Mesenchymal stem cell (in vitro differentiated cells and primary cell): ENCODE data around the gene TMEM63B.
"Not testable (repeated sequence)": the region's sequence is repeated elsewhere in the genome, so short reads cannot be mapped to it uniquely, and the experiment has no call there.

Source experiments
- DNase-seq: peaks from one replicate; pipeline ENCODE4 v3.0.0-alpha.2; 2013
- H2AFZ ChIP-seq: one replicate; pipeline ENCODE4 v1.6.1; 2013; ENCODE audit warnings: low read depth, mild to moderate bottlenecking, control low read depth, inconsistent platforms, low read length, moderate library complexity
- H2AK5ac ChIP-seq: 2 replicates; pipeline ENCODE4 v1.6.1; 2013; ENCODE audit warnings: low read length, moderate library complexity, mild to moderate bottlenecking, inconsistent platforms; ENCODE audit not compliant: severe bottlenecking
- H2BK120ac ChIP-seq: one replicate; pipeline ENCODE4 v1.6.1; 2013; ENCODE audit warnings: low read depth, mild to moderate bottlenecking, inconsistent platforms, low read length, moderate library complexity
- H2BK12ac ChIP-seq, 2 experiments: one replicate each; pipeline ENCODE4 v1.6.1; 2013; ENCODE audit warnings: inconsistent platforms in 2 of 2, low read length in 2 of 2, mild to moderate bottlenecking in 2 of 2, moderate library complexity in 2 of 2, control low read depth in 1 of 2
- H2BK15ac ChIP-seq: one replicate; pipeline ENCODE4 v1.6.1; 2013; ENCODE audit warnings: mild to moderate bottlenecking, low read depth, inconsistent platforms; ENCODE audit not compliant: poor library complexity, severe bottlenecking
- H2BK5ac ChIP-seq: 2 replicates; pipeline ENCODE4 v1.6.1; 2013; ENCODE audit warnings: low read depth, mild to moderate bottlenecking, low read length, control low read depth, inconsistent platforms; ENCODE audit not compliant: poor library complexity, severe bottlenecking
- H3K14ac ChIP-seq, 2 experiments: one replicate each; pipeline ENCODE4 v1.6.1; 2013; ENCODE audit warnings: inconsistent platforms in 2 of 2, low read length in 2 of 2, control low read depth in 1 of 2, mild to moderate bottlenecking in 1 of 2, moderate library complexity in 1 of 2
- H3K18ac ChIP-seq, 2 experiments: one replicate each; pipeline ENCODE4 v1.6.1; 2013; ENCODE audit warnings: inconsistent platforms in 2 of 2, low read length in 2 of 2, control low read depth in 1 of 2, low read depth in 1 of 2, mild to moderate bottlenecking in 1 of 2
- H3K23ac ChIP-seq, 2 experiments: one replicate each; pipeline ENCODE4 v1.6.1; 2013; ENCODE audit warnings: inconsistent platforms in 2 of 2, low read length in 2 of 2, mild to moderate bottlenecking in 2 of 2, moderate library complexity in 2 of 2, control low read depth in 1 of 2
- H3K27ac ChIP-seq: 2 replicates; pipeline ENCODE4 v1.5.1; 2013; ENCODE audit warnings: mild to moderate bottlenecking, moderate library complexity, low read length, control low read depth, inconsistent platforms; ENCODE audit not compliant: poor library complexity, severe bottlenecking
- H3K27me3 ChIP-seq, 2 experiments: 2 replicates each; pipeline versions ENCODE4 v1.6.1 to v1.7.0; 2013; ENCODE audit warnings: low read length in 2 of 2, mild to moderate bottlenecking in 2 of 2, moderate library complexity in 2 of 2, control low read depth in 1 of 2, inconsistent platforms in 1 of 2; ENCODE audit not compliant: control insufficient read depth in 1 of 2, insufficient read depth in 1 of 2
- H3K36me3 ChIP-seq, 2 experiments: 2 replicates each; pipeline versions ENCODE4 v1.6.1 to v1.7.0; 2013; ENCODE audit warnings: low read length in 2 of 2, control low read depth in 1 of 2, inconsistent platforms in 1 of 2, low read depth in 1 of 2, mild to moderate bottlenecking in 1 of 2; ENCODE audit not compliant: insufficient read depth in 2 of 2, control insufficient read depth in 1 of 2
- H3K4ac ChIP-seq, 2 experiments: one replicate each; pipeline ENCODE4 v1.6.1; 2013; ENCODE audit warnings: inconsistent platforms in 2 of 2, low read length in 2 of 2, mild to moderate bottlenecking in 2 of 2, moderate library complexity in 2 of 2, control low read depth in 1 of 2, low read depth in 1 of 2
- H3K4me1 ChIP-seq: 2 replicates; pipeline ENCODE4 v1.6.1; 2013; ENCODE audit warnings: low read depth, low read length, control low read depth; ENCODE audit not compliant: control insufficient read depth, insufficient read depth
- H3K4me2 ChIP-seq: 2 replicates; pipeline ENCODE4 v1.6.1; 2013; ENCODE audit warnings: low read length, mild to moderate bottlenecking, inconsistent platforms; ENCODE audit not compliant: poor library complexity, severe bottlenecking
- H3K4me3 ChIP-seq, 2 experiments: 2 replicates each; pipeline versions ENCODE4 v1.5.1 to v1.7.0; 2013; ENCODE audit warnings: low read length in 2 of 2, mild to moderate bottlenecking in 2 of 2, control low read depth in 1 of 2, low read depth in 1 of 2; ENCODE audit not compliant: insufficient read depth in 1 of 2
- H3K79me1 ChIP-seq: replicated peaks from 2 replicates; pipeline ENCODE4 v1.6.1; 2013; ENCODE audit warnings: mild to moderate bottlenecking, control low read depth, low read length, inconsistent platforms; ENCODE audit not compliant: poor library complexity, severe bottlenecking
- H3K9ac ChIP-seq: 2 replicates; pipeline ENCODE4 v1.7.0; 2013; ENCODE audit warnings: mild to moderate bottlenecking, low read length, moderate library complexity
- H3K9me3 ChIP-seq: 2 replicates; pipeline ENCODE4 v1.7.0; 2013; ENCODE audit warnings: mild to moderate bottlenecking, low read length; ENCODE audit not compliant: control insufficient read depth
- H4K8ac ChIP-seq: one replicate; pipeline ENCODE4 v1.6.1; 2013; ENCODE audit warnings: inconsistent platforms, mild to moderate bottlenecking, low read length, moderate library complexity
- H4K91ac ChIP-seq: one replicate; pipeline ENCODE4 v1.6.1; 2013; ENCODE audit warnings: mild to moderate bottlenecking, low read length, inconsistent platforms
- WGBS: methylation state at CpG from one replicate; pipeline ENCODE4 v1.1.7; 2013; ENCODE audit warnings: mixed read lengths; 5-methylcytosine and 5-hydroxymethylcytosine counted together

The TMEM63B gene

DNA sequence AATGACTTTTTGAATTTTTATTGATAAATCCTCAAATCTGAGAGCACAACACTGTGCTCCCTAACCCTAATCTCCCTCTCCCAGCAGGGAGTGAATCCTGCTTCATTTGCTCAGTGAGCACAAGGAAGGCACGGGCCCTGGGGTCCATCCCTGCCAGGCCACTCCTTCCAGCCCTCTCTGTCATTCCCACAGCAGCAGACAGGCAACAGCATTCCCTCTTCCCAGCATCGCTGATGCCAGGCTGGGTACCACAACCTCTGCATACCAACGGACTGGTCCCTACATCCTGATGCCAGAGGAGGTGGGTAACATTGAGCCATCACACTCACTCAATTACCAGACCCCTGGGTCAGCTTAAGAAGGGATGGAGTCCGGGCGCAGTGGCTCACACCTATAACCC lies 34.3 kb upstream of the TMEM63B start:
- no peaks in the 10 kb centered on the region for H3K9me3 ChIP-seq
- no peak overlapping the region for H4K91ac ChIP-seq
- H3K27me3 ChIP-seq, result no peaks in the 10 kb centered on the region
- no peak overlapping the region for H2AK5ac ChIP-seq
- no peak overlapping the region for H2BK120ac ChIP-seq
- no peak overlapping the region for H2BK5ac ChIP-seq
- no peak for DNase-seq
- no peak overlapping the region for H3K4ac ChIP-seq
- no peak overlapping the region for H2AFZ ChIP-seq
- H3K79me1 ChIP-seq, result peaks cover 26% of the 10 kb centered on the region
- H3K27ac ChIP-seq, result no peak overlapping the region
- H2BK12ac ChIP-seq, result no peak overlapping the region
- no peak overlapping the region for H3K23ac ChIP-seq
- WGBS, result 97% methylated on average over 5 of the region's 5 CpGs
- H3K36me3 ChIP-seq, result peaks cover 17 to 35% of the 10 kb centered on the region in 2 experiments
- peaks cover 18% of the 10 kb centered on the region for H3K4me1 ChIP-seq
- H3K4me3 ChIP-seq, result no peak overlapping the region
- H3K18ac ChIP-seq, result peak overlapping the region in 1 of 2 experiments; percentile 6
- H4K8ac ChIP-seq, result no peak overlapping the region
- no peak overlapping the region for H3K4me2 ChIP-seq
- H3K14ac ChIP-seq, result no peak overlapping the region
- H3K9ac ChIP-seq, result no peak overlapping the region
- no peak overlapping the region for H2BK15ac ChIP-seq

DNA sequence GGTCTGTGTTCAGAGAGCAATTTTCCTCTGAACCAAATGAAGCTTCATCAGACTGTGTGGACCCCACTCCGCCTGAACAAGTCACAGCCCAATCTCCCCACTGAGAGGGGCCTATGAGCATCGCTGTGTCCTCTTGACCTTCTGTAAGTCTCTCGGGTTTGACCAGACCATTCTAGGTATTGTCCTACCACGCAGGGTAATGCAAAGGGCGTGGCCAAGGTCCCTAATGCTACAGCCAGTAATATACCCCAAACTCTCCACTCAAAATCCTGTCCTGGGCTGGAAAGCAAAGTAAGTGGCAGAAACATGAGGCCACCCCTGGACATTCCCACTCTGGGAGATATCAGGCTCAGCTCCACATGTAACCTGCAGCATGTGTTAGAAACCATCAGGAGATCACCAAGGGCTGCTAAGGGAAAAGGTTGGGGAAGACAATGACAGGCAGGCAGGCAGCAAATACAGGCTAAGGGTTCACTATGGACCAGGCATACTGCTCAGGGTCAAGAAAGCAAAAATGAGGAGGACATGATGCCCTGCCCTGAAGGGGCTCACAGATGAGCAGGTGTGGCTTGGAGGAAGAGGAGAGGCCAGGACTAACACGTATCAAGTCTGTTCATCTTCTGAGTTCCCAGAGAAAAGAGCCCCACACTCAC lies 33.5 kb upstream of the TMEM63B start:
- Histone ChIP-seq H3K9me3 (no peaks in the 10 kb centered on the region), H2BK5ac (no peak overlapping the region), H3K4ac (no peak overlapping the region), H3K36me3 (peaks cover 17 to 40% of the 10 kb centered on the region in 2 experiments), H3K4me3 (no peak overlapping the region), H3K4me1 (peaks cover 18% of the 10 kb centered on the region), H3K18ac (no peak overlapping the region), H3K23ac (no peak overlapping the region), H3K14ac (no peak overlapping the region), H2AK5ac (no peak overlapping the region), H4K8ac (no peak overlapping the region), H4K91ac (no peak overlapping the region), H3K79me1 (peaks cover 27% of the 10 kb centered on the region), H2BK15ac (no peak overlapping the region), H2BK120ac (no peak overlapping the region), H3K9ac (no peak overlapping the region), H3K4me2 (no peak overlapping the region), H3K27me3 (no peaks in the 10 kb centered on the region), H3K27ac (no peak overlapping the region), H2BK12ac (no peak overlapping the region), H2AFZ (no peak overlapping the region)
- DNase-seq, result no peak
- WGBS, result 93% methylated on average over 6 of the region's 6 CpGs

GRCh38 chr6:44094403-44095242 lies 32.7 kb upstream of the TMEM63B start:
- H3K9me3 ChIP-seq, result no peaks in the 10 kb centered on the region
- H2BK120ac ChIP-seq, result no peak overlapping the region
- 93% methylated on average over 10 of the region's 10 CpGs for WGBS
- no peak overlapping the region for H2BK15ac ChIP-seq
- no peak overlapping the region for H3K4me3 ChIP-seq
- H4K91ac ChIP-seq, result no peak overlapping the region
- no peak overlapping the region for H3K14ac ChIP-seq
- H3K4ac ChIP-seq, result no peak overlapping the region
- peaks cover 18% of the 10 kb centered on the region for H3K4me1 ChIP-seq
- H3K27ac ChIP-seq, result no peak overlapping the region
- H3K27me3 ChIP-seq, result no peaks in the 10 kb centered on the region
- H3K23ac ChIP-seq, result no peak overlapping the region
- H3K36me3 ChIP-seq, result peaks cover 16 to 35% of the 10 kb centered on the region in 2 experiments
- H4K8ac ChIP-seq, result no peak overlapping the region
- DNase-seq, result no peak
- no peak overlapping the region for H2AFZ ChIP-seq
- H2BK5ac ChIP-seq, result no peak overlapping the region
- peak overlapping the region; percentile 58 for H2AK5ac ChIP-seq
- H3K79me1 ChIP-seq, result peaks cover 27% of the 10 kb centered on the region
- no peak overlapping the region for H3K9ac ChIP-seq
- no peak overlapping the region for H3K4me2 ChIP-seq
- H2BK12ac ChIP-seq, result no peak overlapping the region
- no peak overlapping the region for H3K18ac ChIP-seq

DNA sequence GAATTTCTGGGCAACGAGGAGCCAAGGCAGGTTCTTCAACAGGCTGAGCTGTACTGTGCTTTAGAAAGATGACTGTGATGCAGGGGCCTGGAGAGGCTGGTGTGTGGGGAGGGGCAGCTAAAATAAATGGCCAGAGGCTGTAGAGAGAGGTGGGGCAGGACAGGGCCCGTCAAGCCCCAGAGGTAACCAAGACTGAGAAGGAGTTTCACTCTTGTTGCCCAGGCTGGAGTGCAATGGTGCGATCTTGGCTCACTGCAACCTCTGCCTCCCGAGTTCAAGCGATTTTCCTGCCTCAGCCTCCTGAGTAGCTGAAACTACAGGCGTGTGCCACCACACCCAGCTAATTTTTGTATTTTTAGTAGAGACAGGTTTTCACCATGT lies 32.1 kb upstream of the TMEM63B start:
- H3K9me3 ChIP-seq, H3K4me2 ChIP-seq, H3K14ac ChIP-seq, DNase-seq, H2BK15ac ChIP-seq, H2BK120ac ChIP-seq, H3K4me3 ChIP-seq, H3K9ac ChIP-seq, H2BK5ac ChIP-seq, H2AFZ ChIP-seq, H4K8ac ChIP-seq, H4K91ac ChIP-seq, H3K23ac ChIP-seq, H3K27me3 ChIP-seq, H3K18ac ChIP-seq, H2BK12ac ChIP-seq, H3K4ac ChIP-seq, H3K27ac ChIP-seq: not testable (repeated sequence)
- 90% methylated on average over 6 of the region's 6 CpGs for WGBS
- Histone ChIP-seq H3K79me1 (peaks cover 27% of the 10 kb centered on the region), H3K36me3 (peaks cover 21 to 32% of the 10 kb centered on the region in 2 experiments), H3K4me1 (peaks cover 17% of the 10 kb centered on the region), H2AK5ac (peak overlapping the region; percentile 58)
